ENCODE data around the gene INPP5A.

INPP5A gene

DNA sequence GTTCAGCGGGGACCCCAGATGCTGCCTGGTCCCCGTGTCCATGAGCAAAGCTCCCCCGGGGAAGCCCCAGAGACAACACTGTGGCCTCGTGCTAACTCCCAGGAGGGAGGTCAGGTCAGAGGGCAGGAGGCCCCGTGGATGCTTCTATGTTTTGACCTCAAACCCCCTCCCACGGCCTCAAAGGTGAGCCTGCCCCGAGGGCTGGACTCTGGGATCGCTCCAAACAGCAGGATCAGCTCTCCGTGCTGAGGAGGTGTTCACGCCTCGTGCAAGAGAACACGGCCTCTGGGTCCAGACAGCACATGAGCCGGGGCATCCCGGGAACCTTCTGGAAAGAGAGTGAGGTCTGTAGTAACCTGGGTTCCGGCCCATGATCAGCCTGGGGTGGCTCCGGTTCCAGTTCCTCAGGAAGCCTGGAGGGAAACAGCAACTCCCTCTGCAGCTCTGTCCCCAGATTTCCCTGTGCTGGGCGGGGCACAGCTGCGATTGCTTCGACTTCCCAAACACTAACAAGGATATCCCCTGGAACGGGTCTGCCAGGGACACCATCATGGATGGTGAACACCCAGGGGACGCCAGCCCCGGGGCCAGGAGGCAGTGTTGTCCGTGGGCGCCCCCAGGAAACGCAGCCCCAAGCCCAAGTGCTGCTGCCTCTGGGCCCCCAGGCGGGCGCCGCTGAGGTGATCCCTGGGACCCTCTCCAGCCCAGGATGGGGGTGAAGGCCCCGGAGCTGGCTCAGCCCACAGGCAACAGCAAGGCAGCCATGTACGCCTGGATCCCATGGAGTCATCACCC, 18.0 kb upstream of the INPP5A start:
- DNase-seq, result no peak

DNA sequence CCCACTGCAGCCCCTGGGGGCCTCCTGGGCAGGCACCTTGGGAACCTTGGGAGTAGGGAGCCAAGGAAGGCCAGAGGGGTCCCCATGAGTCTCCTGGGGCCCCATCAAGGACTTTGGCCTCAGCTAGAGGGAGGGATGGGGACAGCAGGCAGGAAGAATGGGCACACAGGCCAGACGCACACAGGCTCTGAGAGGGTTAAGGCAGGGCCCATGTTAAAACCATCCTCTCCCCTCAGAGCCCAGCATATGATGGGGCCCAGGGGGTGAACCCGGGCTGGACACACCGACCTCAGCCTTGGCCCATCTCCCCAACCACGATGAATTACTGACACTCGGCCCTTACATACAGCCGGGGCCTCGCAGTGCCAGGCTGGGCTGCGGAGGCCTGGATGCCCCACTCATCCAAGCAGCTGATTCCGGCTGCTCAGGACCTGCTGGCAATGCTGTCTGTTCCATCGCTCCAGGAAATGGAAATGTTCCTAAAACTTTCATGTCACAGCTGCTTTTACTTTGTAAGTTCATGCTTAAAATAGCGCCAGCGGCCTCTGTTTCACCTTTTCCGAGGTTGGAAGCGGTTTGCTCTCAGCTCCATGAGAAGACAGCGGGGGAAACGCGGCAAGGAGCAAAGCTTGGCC, 17.3 kb upstream of the INPP5A start:
- DNase-seq, result no peak

DNA sequence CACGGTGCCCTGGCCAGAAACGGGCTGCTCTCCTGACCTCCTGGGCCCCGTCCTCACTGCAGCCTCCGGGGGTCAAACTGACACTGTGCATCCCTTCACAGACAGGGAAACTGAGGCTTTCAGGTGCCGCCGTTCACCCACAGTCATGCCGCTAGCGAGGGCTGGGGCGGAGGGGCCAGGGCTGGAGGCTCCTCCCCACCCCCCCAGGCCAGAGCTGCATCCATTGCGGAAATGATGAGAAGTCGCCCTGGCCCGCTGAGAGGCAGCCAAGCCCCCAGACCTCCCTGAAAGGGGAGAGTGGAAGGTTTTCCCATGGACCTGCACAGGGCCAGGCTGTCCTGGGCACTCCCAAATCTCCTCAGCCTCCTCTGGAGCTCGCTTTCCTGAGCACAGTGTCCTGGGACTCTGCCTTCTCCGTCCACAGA, 16.5 kb upstream of the INPP5A start:
- no peak for DNase-seq

DNA sequence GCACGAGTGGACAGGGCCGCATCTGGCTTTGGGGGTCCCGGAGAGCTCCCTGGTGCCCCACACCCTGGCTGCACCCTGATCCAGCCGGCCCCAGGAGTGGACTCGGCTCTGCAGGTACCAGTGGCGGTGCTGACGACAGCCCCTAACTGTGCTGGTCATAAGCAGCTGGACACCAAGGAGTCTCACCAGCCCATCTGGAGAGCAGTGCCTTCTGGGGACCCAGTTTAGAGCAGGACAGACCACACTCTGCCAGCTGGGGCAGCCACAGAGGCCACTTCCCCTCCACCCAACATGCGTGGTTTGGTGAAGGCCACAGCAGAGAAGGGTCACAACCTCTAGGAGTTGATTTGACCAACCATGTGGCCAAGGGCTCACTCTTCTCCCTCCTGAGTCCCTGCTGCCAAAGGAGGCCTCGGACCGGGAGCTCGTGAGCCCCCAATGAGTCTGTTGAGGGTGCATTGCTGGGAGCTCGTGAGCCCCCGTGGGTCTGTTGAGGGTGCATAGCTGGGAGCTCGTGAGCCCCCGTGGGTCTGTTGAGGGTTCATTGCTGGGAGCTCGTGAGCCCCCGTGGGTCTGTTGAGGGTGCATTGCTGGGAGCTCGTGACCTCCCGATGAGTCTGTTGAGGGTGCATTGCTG, 16.0 kb upstream of the INPP5A start:
- no peak for DNase-seq

DNA sequence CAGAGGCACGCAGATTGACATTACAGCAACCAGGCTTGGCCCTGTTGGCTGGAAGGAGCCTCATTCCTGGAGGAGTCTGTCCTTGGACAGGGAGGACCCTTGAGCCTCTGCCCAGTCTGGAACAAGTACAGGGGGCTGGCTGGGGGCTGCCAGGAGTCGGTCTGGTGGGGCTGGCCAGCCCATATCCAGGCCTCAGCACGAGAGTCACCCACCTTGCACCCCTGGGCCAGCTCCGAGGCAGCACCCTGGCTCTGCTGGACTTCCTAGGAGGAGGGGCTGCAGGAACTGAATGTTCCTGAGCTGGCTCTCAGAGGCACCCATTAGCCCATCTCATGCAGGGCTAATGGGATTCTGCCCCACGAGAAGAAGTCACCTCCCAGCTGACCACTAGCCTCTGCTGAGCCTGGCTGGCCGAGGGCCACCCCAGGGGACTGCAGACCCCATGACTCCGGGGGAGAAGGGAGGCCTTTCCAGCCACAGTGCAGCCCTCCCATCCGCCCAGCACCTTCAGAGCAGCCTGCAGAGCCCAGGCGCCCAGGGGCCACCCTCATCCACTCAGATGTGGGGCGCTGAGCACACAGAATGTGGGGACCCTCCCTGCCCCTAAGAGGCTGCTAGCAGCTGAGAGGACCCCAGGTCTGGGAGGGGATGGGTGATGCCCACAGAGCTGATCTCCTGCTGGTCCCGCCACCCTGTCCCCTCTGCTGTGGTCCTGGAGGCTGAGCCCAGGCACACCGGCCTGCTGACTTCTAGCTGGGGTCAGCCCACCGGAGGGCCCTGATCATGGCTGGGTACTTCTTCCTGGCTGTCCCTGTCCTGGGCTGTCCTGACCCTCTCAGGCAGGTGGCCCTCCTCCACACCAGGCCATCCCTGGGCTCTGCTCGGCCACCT, 14.8 kb upstream of the INPP5A start:
- DNase-seq, result no peak

DNA sequence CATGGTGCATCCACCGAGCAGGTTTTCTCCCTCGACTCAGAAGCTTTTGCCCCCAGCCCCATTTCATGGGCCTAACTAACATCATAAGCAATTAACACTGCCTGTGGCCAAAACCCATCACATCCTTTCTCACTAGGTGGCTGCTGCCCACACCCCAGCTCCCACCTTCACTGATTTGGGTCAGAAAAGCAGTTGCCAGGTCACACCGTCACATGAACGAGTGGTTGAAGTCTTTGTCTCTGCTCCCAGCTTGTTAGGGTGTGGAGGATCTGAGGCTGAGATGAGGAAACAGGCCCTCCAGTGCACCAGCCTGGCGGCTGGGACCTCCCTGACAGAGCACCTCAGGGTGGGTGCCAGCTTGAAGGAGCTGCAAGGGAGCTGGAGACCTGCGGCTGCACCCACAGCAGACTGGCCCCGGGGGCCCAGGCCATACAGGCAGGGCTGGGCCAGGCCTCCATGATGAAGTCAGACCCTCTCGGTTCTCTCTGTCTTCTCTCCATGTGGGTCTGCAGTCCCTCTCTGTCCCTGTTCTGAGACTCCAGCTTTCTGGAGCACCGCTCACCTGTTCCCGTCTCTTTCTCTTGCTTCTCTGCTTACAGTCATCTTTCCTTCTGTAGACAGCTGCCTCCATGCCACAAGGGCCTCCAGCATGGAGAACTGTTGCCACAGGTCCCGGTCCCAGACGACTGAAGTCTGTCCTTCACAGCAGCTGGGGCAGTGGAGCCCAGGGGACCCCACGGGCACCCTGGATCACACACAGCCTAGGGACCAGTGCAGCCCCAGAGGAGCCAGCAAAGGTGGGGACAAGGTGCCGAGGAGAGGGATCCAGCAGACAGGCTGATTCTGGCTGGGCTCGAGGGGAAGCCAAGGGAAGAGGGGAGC, 13.8 kb upstream of the INPP5A start:
- DNase-seq, result no peak

- no peak for DNase-seq
Measured at GRCh38 chr10:132524443-132525285, 12.9 kb upstream of the INPP5A start.

GRCh38 chr10:132526676-132527075, 10.9 kb upstream of the INPP5A start:
- DNase-seq, result no peak

GRCh38 chr10:132527339-132528063, 10.1 kb upstream of the INPP5A start:
- DNase-seq, result no peak

DNA sequence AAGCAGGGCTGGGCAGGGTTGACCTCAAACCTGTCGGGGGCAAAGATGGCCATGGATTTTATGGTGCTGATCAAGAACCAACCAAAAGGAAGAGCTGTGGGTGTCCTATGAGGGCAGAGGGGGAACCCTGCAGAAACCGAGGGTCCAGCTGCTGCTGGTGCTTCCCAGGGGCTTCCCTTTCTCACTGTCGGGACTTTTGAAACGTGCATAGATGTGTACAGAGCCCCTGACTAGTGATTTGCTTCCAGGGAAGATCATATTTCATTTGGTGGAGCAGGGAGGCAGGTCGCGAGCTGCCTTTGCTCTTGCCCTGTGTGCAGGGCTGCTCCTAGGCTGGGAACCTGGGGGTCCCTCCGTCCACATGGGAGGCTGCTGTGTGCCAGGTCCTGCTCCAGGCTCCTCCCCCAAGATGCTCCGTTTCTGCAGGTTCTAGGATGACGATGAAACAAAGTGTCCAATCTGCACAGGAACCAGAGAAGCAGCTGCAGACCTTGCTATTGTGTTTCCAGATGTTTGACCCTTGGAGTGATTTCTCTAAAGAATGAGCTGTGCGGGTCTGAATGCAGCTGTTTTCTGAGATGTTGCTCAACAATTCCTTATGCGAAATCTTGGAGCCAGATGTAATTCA, 9.4 kb upstream of the INPP5A start:
- DNase-seq, result no peak

DNA sequence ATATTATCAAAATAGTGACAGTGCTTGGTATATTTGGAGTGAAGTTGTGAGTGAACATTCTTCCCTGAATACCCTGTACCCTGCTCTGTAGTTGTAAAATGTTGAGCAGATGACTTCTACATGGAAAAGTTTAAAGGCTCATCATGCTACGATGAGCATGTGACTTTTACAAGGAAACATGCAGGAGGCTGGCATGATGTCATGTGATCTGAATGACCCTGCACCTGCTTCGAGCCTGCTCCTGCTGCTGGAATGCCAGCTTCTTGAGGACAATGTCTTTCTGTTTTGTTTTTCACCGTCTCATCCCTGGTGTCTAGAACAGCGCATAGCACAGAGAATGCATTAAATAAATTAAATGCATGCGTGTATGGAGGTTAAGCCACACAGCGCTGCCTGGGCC, 5.4 kb upstream of the INPP5A start:
- no peak for DNase-seq

- DNase-seq, result no peak
Measured at GRCh38 chr10:132532749-132533560, 4.6 kb upstream of the INPP5A start.

DNA sequence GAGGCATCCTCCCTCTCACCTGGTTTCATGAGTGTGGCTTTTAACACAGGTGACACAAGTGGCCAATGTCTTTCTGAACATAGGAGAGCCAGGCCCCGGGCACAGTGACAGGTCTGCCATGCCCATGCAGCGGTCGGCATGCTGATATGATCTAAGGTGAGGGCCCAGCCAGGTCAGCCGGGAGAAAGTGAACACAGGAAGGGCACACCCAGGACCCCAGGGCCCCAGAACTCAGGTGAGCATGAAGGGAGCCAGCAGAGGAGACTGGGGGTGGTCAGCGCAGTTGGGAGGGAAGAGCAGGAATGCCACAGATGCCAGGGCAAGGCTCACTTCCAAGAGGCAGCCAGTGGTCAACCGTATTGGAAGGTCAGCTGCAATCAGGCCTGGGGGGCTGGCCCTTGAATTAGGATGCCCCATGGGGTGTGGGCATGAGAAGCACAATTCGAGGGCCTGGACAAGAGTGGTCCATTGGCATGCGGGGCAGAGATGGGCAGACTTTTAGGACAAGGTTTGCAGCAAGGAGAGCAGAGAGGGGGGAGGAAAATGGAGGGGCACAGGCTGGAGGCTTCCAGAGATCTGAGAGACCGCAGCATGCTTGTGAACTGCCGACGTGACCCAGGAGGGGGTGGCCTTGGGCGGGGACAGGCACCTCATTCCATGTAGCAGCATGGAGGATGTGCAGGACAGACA, 3.9 kb upstream of the INPP5A start:
- no peak for DNase-seq

- no peak for DNase-seq
Measured at GRCh38 chr10:132534391-132535064, 3.1 kb upstream of the INPP5A start.

DNA sequence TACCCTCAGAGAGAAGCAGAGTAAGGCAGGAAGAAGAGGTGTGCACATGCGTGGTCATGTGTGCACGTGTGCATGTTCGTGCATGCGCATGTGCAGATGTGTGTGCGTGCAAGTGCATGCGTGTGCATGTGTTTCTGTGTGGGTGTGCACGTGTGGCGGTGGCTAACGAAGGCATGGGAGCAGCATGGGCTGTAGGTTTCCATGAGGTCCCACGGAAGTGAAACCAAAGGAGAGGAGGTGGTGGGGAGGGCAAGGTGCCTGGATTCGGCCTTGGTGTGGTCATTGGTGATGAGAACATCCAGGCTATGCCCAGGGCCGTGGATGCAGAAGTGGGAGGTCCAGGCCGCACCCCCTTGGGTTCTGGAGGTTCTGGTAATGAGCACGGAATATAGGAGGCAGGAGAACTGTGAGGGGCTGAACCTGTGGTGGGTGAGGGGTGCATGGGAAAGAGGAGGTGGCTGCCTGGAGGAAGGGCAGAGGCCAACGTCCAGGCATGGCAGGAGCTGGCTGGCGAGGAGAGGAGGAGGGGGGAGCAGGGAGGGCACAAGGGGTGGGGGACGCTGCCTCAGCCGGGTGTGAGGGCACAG, 2.4 kb upstream of the INPP5A start:
- no peak for DNase-seq

DNA sequence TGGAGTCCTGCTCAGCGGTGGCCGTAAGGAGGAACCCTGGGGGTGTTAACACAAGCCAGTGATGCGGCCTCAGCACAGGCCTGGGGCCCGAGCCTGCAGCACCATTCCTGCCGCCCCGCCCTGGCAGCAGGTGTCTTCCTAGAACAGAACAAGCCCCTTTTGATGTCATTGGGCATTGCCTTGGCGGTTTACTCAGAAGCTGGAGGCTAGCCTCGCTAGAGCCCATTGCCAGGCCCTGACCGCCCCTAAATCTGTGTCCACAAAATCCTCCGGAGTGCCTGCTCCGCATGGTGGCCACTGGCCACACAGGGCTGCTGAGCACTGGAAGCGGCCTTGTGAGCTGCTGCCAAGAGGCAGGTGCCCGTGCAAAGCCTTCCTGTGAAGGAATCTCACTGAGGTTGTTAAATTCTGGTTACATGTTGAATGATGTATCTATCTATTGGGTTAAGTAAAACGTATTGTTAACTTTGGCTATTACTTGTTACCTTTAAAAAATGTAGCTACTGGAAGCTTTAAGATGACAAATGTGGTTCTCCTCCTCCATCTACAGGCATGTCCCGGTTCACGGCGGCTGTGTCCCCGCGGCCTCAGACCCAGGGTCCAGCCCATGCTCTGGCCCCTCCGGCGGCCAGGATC, 1.2 kb upstream of the INPP5A start:
- no peak for DNase-seq
